Right ventricle myocardium inferior (tissue), 1 donor: ENCODE measurements around the gene TCP11L1. TPM values are rescaled to one million over a fixed set of nuclear protein-coding genes. Genes with fewer than 3 reads are reported as not detected.
"Not testable (repeated sequence)": the region's sequence is repeated elsewhere in the genome, so short reads cannot be mapped to it uniquely, and the experiment has no call there.

Source experiments
- ATAC-seq: fragments of 200-7000 bp; cut with Tn5 transposase; one replicate; pipeline ENCODE4 v1.9.1; 2020; ENCODE audit warnings: mild to moderate bottlenecking, moderate library complexity
- DNase-seq: peaks from one replicate; pipeline ENCODE4 v3.0.0; 2021; ENCODE audit errors: missing footprints
- intact Hi-C: fragments of 100-400 bp; cut with DNase I; formaldehyde crosslinking; loops from one replicate; pipeline ENCODE4 v1.11.0; 2022
- total RNA-seq: library from RNA; stranded (reverse); fragmentation: NEBNext Ultra II Directional; extraction: Animal tissue kit (Norgen Biotek cat#: 25700); gene quantifications from one replicate; pipeline ENCODE4 v1.2.1, GENCODE V29; 2021
- donor health status: DM: no; HTN: yes; CAD: no; lungs with severe emphysema.

The TCP11L1 gene
- total RNA-seq, 1 donor from 2014 or later, result 6.4 TPM

DNA sequence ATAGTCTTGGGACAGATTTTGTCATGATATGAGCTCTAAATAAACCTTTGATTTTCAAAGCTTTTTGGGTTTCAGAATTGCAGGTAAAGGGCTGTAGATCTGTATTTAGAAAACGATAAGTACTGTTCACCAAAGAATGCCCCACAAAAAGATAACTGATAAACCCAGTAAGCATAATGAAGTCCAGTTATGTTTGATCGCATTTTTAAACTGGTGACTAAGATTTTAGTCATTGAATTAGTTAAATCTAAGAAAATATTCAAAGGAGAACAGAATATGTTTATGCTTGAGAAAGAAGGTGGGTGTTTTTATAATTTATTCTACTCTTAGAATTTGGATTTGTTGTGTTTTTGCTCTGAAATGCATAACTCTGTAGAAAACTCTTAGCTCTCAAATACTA, 12.1 kb upstream of the TCP11L1 start:
- ATAC-seq, result no peak
- intact Hi-C loops, result no loop called here
- DNase-seq, result no peak

GRCh38 chr11:33027846-33028536, 11.4 kb upstream of the TCP11L1 start:
- no peak for DNase-seq
- intact Hi-C loops, result no loop called here
- ATAC-seq, result no peak

DNA sequence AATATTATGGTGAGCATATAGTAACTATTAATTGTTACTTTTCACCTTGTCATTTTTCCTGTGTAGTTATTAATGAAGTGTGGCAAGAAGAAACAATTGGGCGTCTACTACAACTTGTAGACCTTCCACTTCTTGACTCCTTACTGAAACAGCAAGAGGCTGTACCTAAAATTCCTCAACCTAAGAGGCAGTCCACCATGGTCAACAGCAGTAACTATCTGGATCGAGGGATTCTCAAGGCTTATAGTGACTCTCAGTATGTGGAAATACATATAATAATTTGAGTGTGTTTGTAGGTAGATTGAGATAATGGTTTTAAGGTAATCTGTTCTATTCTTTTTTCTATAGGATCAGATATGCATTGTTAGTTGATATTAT, 10.8 kb upstream of the TCP11L1 start:
- ATAC-seq (no peak), DNase-seq (no peak)
- intact Hi-C loops, result no loop called here

GRCh38 chr11:33029218-33029617, 10.2 kb upstream of the TCP11L1 start:
- intact Hi-C loops, ATAC-seq, DNase-seq: not testable (repeated sequence)

DNA sequence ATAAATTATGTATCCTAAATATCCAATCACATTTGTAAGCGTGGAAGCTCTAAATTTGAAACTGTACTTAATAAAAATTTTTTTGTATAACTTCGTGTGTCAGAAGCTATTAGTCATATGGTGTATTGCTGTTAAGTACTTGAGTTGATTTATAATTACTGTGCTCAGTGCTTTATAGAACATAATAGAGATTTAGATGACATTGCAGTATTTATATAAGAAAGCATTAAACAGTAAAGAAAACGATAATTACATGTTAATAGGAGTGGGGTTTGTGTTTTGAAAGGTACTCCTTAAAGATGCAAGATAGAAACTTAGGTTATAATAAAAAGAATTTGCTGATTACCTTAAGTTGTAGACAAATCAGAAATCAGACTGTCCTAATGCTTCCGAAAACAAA, 5.9 kb upstream of the TCP11L1 start:
- ATAC-seq (no peak), DNase-seq (no peak)
- intact Hi-C loops, result no loop called here

DNA sequence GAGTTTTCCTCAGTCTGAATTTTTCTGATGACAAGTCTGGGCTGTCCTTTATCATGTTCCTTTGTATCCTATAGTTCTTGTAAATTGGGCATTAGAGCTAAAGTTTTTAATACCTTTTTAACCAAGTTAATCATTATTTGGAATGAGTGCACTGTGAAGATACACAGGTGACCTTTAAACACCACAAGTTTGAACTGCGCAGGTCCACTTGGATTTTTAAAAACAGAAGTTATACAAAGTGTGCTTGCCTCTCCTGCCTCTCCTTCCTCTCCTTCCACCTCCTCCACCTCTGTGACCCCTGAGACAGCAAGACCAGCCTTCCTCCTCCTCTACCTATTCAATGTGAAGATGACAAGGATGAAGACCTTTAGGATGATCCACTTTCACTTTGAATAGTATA, 4.4 kb upstream of the TCP11L1 start:
- intact Hi-C loops, result loop anchor here (5.0 kb wide), 1 partner anchor 143 kb away; the partner anchor contains the start of gene QSER1
- ATAC-seq, result no peak
- no peak for DNase-seq

DNA sequence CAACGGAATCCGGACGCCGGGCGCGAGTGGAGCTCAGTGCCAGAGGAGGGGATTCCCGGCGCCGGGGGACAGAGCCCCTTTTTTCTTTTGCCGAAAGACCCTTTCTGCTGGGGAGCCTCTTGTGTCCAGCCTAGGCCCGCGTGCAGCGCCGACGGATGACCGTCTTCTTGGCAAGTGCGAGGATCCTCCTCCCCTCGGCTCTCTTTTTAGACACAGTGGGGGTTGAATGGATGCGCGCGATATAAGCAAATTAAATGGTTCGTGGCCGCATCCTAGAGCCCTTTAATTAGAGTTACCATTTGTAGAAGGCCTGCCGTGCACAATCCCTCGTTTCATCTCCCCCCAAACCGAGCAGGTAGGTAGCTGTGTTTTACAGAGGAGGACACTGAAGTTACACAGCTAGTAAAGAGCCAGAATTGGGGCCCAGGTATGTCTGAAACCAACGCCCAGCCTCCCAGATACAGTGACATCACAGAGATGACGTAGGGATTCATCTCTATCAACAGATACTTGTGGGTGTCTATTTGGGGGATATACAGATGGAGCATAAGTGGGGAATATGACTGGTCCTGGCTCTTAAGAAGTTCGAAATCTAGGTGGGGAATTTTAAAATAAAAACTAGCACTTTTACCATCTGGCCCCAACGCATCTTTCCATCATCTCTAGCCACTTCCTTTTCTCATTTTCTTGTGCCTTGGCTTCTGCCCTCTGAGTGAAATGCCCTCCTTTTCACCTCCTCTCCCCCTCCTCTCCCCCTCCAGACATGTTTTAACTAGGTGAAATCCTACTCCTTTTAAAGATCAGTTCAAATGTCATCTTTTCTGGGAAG, 875 bp downstream of the TCP11L1 start:
- intact Hi-C loops, result no loop called here
- DNase-seq (no peak), ATAC-seq (peak; percentile 21)

DNA sequence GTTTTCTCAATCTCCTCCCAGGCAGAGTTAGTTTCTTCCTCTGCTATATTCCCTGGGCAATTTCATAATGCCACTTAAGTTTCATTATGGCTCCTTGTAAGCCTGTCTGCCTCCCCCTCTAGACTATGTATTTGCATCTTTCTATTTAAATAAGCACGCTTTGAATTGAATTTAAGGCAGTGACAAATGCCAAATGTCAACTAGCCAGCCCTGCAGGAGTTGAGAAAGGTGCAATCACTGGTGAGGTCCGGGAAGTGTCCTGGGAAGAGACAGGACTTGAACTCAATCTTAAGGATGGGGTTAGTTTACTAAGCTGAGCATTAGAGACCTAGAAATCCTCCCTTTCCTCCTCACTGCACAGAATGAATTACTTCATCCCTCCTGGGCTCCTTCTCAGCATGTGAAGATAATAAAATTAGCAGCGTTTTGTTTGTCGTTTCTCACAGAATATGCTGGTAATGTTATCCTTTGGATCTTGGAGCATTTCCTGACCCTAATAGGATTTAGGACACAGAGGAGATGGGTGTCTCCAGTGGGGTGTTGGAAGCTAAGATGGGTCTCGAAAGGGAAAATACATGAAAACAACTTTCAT, 1.6 kb downstream of the TCP11L1 start:
- ATAC-seq (no peak), DNase-seq (no peak)
- intact Hi-C loops, result no loop called here

- intact Hi-C loops, result no loop called here
- ATAC-seq, result no peak
Measured at GRCh38 chr11:33043221-33043830, 4.0 kb downstream of the TCP11L1 start.

DNA sequence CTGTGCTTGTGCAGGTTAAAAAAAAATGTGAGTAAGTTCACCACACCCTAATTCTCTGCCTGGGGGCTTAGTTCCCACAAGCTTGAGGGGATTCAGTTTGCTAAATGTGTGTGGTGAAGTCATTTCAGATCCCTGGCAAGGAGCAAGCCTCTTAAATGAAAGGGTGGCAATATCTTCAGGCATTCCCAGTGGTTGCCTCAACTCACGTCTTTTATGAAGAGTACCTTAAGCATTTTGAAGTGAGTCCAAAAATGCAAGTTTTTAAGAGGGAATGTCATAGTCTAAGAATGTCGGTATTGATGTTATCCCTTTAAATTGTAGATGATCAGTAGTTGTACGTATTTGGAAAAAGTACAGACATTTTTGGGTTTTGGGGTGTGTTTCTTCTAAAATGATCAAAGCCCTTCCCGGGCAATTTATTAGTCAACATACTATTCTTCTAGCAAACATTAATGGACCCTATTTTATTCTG, 4.9 kb downstream of the TCP11L1 start:
- intact Hi-C loops, result no loop called here
- no peak for ATAC-seq

More at GRCh38 chr11:33043221-33043830, 4.0 kb downstream of the TCP11L1 start:
- DNase-seq, result no peak

DNA sequence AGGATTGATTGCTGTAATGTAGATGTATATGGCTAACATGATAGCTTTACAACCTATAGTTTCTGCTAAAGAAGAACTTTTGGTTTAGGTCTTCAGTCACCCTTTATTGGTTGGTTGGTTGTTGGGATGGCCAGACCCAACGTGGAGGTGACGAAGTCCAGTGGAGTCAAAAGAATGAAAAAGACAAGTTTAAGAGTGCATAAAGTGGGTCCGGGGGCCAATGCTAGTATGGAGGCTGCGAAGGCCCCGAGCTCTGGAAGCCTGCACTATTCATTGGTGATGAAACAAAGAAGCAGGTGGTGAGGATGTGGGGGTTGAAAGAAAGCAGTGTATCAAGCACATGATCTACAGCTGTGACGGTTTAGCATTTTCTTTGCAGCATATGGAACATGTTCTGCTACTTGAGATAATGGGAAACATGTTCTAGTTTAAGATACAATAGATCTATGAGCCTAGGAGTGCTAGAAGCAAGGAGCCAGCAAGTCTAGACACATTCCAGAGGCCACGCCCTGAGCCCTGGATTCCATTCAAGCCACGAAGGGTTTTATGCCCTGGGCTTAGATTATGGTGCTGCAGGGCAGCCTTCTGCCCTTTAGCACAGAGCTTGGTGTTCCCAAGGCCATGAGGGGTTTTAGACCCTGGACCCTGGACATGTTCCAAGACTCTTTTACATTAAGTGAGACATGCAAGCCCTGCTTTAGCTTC, 6.3 kb downstream of the TCP11L1 start:
- DNase-seq (no peak), ATAC-seq (no peak)
- intact Hi-C loops, result no loop called here

More for the DNA sequence above, 4.9 kb downstream of the TCP11L1 start:
- no peak for DNase-seq

DNA sequence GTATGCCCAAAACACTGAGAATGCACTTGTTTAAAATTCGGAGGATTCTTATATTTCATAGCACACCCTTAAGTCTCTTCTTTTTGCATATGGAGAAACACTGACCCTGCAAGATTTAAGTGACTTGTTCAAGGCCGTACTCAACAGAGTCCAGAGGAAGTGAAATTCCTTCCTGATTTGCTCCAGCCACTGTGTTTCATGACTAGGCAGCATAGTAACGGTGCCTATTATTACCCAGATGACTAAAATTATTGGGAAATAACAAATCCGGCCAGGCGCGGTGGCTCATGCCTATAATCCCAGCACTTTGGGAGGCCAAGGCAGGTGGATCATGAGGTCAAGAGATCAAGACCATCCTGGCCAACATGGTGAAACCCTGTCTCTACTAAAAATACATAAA, 9.3 kb downstream of the TCP11L1 start:
- intact Hi-C loops, DNase-seq: not testable (repeated sequence)
- peak; percentile 74 for ATAC-seq

- intact Hi-C loops, DNase-seq, ATAC-seq: not testable (repeated sequence)
Measured at GRCh38 chr11:33049565-33050408, 10.4 kb downstream of the TCP11L1 start.

- intact Hi-C loops, result no loop called here
- no peak for ATAC-seq
- DNase-seq, result no peak
Measured at GRCh38 chr11:33052231-33052630, 12.9 kb downstream of the TCP11L1 start.

DNA sequence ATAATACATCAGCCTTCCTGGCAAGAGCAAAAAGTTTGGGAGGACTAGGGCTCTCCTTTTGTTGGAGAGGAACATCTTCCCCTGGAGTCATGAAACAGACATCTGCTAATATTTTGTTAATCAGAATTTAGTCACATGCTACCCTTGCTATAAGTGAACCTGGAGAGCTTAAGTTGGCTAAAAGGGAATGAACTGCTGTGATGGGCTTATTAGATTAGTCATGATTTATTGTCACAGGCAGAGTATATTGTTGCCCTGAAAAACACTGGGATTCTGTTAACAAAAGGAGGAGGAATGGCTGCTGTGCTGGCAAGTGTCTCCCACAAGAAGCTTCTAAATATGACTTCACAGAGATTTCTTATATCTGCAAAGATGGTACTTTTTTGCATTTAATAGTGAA, 16.0 kb downstream of the TCP11L1 start:
- DNase-seq, result no peak
- no peak for ATAC-seq
- intact Hi-C loops, result no loop called here

GRCh38 chr11:33057284-33057683, 17.9 kb downstream of the TCP11L1 start:
- DNase-seq, result no peak
- intact Hi-C loops, result no loop called here
- ATAC-seq, result no peak

DNA sequence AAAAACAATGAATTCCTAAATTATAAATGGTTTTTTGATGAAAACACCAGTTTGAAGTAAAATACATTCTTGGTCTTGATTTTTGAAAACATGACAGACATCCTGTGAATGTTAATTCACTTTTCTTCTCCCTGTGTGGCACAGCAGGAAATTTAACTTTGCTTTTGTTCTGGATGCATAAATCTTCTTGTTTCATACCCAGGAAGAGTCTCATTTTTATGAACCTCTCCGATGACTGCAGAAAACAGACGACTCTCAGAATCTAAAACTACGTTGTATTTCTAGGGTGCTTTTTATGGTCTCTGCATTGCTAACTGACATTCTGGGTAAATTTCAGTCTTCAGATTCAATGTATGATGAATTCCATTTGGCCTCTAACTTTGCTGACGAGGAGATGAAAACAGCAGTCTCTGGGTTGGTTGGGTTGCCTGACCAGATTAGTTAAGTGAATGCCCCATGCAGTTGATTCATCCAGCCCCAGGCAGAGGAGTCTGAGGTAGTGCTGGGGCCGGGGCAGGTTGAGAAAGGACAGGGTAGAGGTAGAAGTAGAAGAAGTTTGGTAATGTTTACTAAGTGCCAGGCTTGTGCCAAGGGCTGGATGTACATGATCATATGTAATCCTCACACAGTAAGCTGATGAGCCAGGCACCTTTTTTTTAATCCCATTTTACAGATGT, 20.1 kb downstream of the TCP11L1 start:
- no peak for ATAC-seq
- DNase-seq, result no peak
- intact Hi-C loops, result loop anchor here (10.0 kb wide), 1 partner anchor 255 kb away; no protein-coding TSS in a partner anchor
